Common myeloid progenitor, CD34-positive (primary cell): ENCODE data around the gene CD1E.
"Not testable (repeated sequence)": the region's sequence is repeated elsewhere in the genome, so short reads cannot be mapped to it uniquely, and the experiment has no call there.

ENCODE experiments used
- CTCF ChIA-PET: fragments of 350-600 bp; sonication (Branson Sonifier 250); formaldehyde crosslinking; loops from one replicate; lab custom pipeline; 2021; ENCODE audit warnings: antibody characterized with exemption; lab: Charles Lee
- POLR2A ChIA-PET: fragments of 350-600 bp; sonication (Branson Sonifier 250); formaldehyde crosslinking; loops from one replicate; lab custom pipeline; 2021; ENCODE audit warnings: antibody characterized with exemption; lab: Charles Lee
- DNase-seq, 3 donors: peaks; one replicate each; pipeline versions ENCODE4 v3.0.0 to v3.0.0-alpha.2; 2013
- H3K27ac ChIP-seq, 2 experiments: 1 replicate in 1 of 2; 2 replicates in 1 of 2; pipeline ENCODE4 v1.7.0; 2013; ENCODE audit warnings: inconsistent platforms in 2 of 2, low read length in 2 of 2, mild to moderate bottlenecking in 2 of 2, low read depth in 1 of 2, moderate library complexity in 1 of 2; ENCODE audit not compliant: severe bottlenecking in 2 of 2, insufficient read depth in 1 of 2, poor library complexity in 1 of 2
- H3K27me3 ChIP-seq, 5 experiments: replicated peaks in 2 of 5; 1 replicate in 3 of 5; 2 replicates in 2 of 5; pipeline versions ENCODE4 v1.6.1 to v1.7.0; 2013; ENCODE audit warnings: low read length in 4 of 5, mild to moderate bottlenecking in 2 of 5, moderate library complexity in 2 of 5, inconsistent platforms in 1 of 5; ENCODE audit not compliant: insufficient read depth in 5 of 5, control insufficient read depth in 4 of 5
- H3K36me3 ChIP-seq, 4 experiments: 1 replicate in 2 of 4; 2 replicates in 2 of 4; pipeline versions ENCODE4 v1.6.1 to v1.7.0; 2013; ENCODE audit warnings: low read length in 3 of 4, control low read depth in 1 of 4, mild to moderate bottlenecking in 1 of 4; ENCODE audit not compliant: control insufficient read depth in 4 of 4, insufficient read depth in 4 of 4
- H3K4me1 ChIP-seq, 4 experiments: 1 replicate in 3 of 4; 2 replicates in 1 of 4; pipeline versions ENCODE4 v1.6.1 to v1.7.1; 2013; ENCODE audit warnings: low read length in 3 of 4, mild to moderate bottlenecking in 3 of 4, control low read depth in 1 of 4, inconsistent platforms in 1 of 4, moderate library complexity in 1 of 4; ENCODE audit not compliant: control insufficient read depth in 4 of 4, insufficient read depth in 4 of 4; ENCODE audit errors: control extremely low read depth in 1 of 4
- H3K4me3 ChIP-seq, 7 experiments: 1 replicate in 4 of 7; 2 replicates in 3 of 7; pipeline versions ENCODE4 v1.5.1 to v1.7.0; 2013; ENCODE audit warnings: mild to moderate bottlenecking in 7 of 7, low read length in 6 of 7, moderate library complexity in 6 of 7, inconsistent platforms in 2 of 7, low read depth in 2 of 7, control low read depth in 1 of 7; ENCODE audit not compliant: insufficient read depth in 4 of 7, control insufficient read depth in 1 of 7; ENCODE audit errors: extremely low read depth in 1 of 7
- H3K9me3 ChIP-seq, 5 experiments: 1 replicate in 4 of 5; 2 replicates in 1 of 5; pipeline versions ENCODE4 v1.6.1 to v1.7.1; 2013; ENCODE audit warnings: low read length in 4 of 5, mild to moderate bottlenecking in 2 of 5, inconsistent platforms in 1 of 5, low read depth in 1 of 5, moderate library complexity in 1 of 5; ENCODE audit not compliant: control insufficient read depth in 4 of 5, insufficient read depth in 2 of 5; ENCODE audit errors: control extremely low read depth in 1 of 5
- WGBS: methylation state at CpG from one replicate; pipeline ENCODE4 v1.1.5; 2013; ENCODE audit not compliant: insufficient coverage; 5-methylcytosine and 5-hydroxymethylcytosine counted together

The CD1E gene

GRCh38 chr1:158334526-158335212, 19.0 kb upstream of the CD1E start:
- Histone ChIP-seq H3K27ac (no peak overlapping the region), H3K4me1 (peaks cover 0 to 13% (median 0%) of the 10 kb centered on the region in 4 experiments), H3K36me3 (no peaks in the 10 kb centered on the region), H3K9me3 (peaks cover 0 to 2% (median 0%) of the 10 kb centered on the region in 5 experiments), H3K27me3 (peaks cover 0 to 13% (median 3%) of the 10 kb centered on the region in 5 experiments), H3K4me3 (no peak overlapping the region)
- CTCF ChIA-PET, result interaction anchor here (0.8 kb wide), 1 partner anchor 18 kb away, joined by 3 read pairs; no protein-coding TSS in a partner anchor
- POLR2A ChIA-PET, result no interaction called here
- 50% methylated on average over 2 of the region's 2 CpGs for WGBS
- no peak for DNase-seq

GRCh38 chr1:158335213-158335532, 18.5 kb upstream of the CD1E start:
- CTCF ChIA-PET, result interaction anchor here (0.8 kb wide), 1 partner anchor 131 kb away, joined by 3 read pairs; no protein-coding TSS in a partner anchor

DNA sequence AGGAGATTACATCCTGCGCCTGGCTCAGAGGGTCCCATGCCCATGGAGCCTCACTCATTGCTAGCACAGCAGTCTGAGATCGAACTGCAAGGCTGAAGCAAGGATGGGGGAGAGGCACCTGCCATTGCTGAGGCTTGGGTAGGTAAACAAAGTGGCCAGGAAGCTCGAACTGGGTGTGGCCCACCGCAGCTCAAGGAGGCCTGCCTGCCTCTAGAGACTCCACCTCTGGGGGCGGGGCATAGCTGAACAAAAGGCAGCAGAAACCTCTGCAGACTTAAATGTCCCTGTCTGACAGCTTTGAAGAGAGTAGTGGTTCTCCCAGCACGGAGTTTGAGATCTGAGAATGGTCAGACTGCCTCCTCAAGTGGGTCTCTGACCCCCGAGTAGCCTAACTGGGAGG, 17.3 kb upstream of the CD1E start:
- H3K27me3 ChIP-seq, H3K27ac ChIP-seq, H3K36me3 ChIP-seq, POLR2A ChIA-PET, DNase-seq, H3K4me3 ChIP-seq, H3K9me3 ChIP-seq: not testable (repeated sequence)
- peaks cover 0 to 13% (median 0%) of the 10 kb centered on the region in 4 experiments for H3K4me1 ChIP-seq
- 74% methylated on average over 7 of the region's 7 CpGs for WGBS
- CTCF ChIA-PET, result interaction anchor here (1.1 kb wide), 1 partner anchor 218 kb away, joined by 3 read pairs; no protein-coding TSS in a partner anchor

More at GRCh38 chr1:158335213-158335532, 18.5 kb upstream of the CD1E start:
- H3K27ac ChIP-seq, result no peak overlapping the region
- no peaks in the 10 kb centered on the region for H3K36me3 ChIP-seq
- H3K9me3 ChIP-seq, result peaks cover 0 to 2% (median 0%) of the 10 kb centered on the region in 5 experiments
- peaks cover 0 to 13% (median 0%) of the 10 kb centered on the region in 4 experiments for H3K4me1 ChIP-seq
- POLR2A ChIA-PET, result no interaction called here
- no peak for DNase-seq
- H3K27me3 ChIP-seq, result peaks cover 0 to 12% (median 3%) of the 10 kb centered on the region in 5 experiments
- no peak overlapping the region for H3K4me3 ChIP-seq

- DNase-seq, H3K4me1 ChIP-seq, H3K27me3 ChIP-seq, H3K27ac ChIP-seq, H3K4me3 ChIP-seq, POLR2A ChIA-PET, H3K9me3 ChIP-seq, H3K36me3 ChIP-seq, CTCF ChIA-PET: not testable (repeated sequence)
- WGBS, result 98% methylated on average over 17 of the region's 24 CpGs
Observed at GRCh38 chr1:158348946-158349345, 4.7 kb upstream of the CD1E start.

- Histone ChIP-seq H3K27me3 (peaks cover 0 to 8% (median 0%) of the 10 kb centered on the region in 5 experiments), H3K4me1 (peaks cover 0 to 6% (median 1%) of the 10 kb centered on the region in 4 experiments), H3K9me3 (no peaks in the 10 kb centered on the region), H3K36me3 (no peaks in the 10 kb centered on the region), H3K4me3 (no peak overlapping the region), H3K27ac (no peak overlapping the region)
- WGBS, result 67% methylated on average over 1 of the region's 2 CpGs
- ChIA-PET CTCF (no interaction called here), POLR2A (no interaction called here)
- DNase-seq, result peak in 1 of 3 donors; percentile 4
Observed at GRCh38 chr1:158354255-158354654, 561 bp downstream of the CD1E start.

- CTCF ChIA-PET, result no interaction called here
- DNase-seq, result no peak
- no peaks in the 10 kb centered on the region for H3K9me3 ChIP-seq
- POLR2A ChIA-PET, result interaction anchor here (0.6 kb wide), 1 partner anchor 10 kb away, joined by 5 read pairs; no protein-coding TSS in a partner anchor
- H3K4me1 ChIP-seq, result peaks cover 0 to 6% (median 1%) of the 10 kb centered on the region in 4 experiments
- H3K4me3 ChIP-seq, result no peak overlapping the region
- H3K27me3 ChIP-seq, result peaks cover 0 to 8% (median 0%) of the 10 kb centered on the region in 5 experiments
- 99% methylated on average over 9 of the region's 10 CpGs for WGBS
- H3K27ac ChIP-seq, result no peak overlapping the region
- no peaks in the 10 kb centered on the region for H3K36me3 ChIP-seq
Observed at GRCh38 chr1:158355773-158356285, 2.1 kb downstream of the CD1E start.

GRCh38 chr1:158356616-158357015, 2.9 kb downstream of the CD1E start:
- H3K27ac ChIP-seq, result no peak overlapping the region
- CTCF ChIA-PET, result interaction anchor here (1.0 kb wide), 1 partner anchor 11 kb away, joined by 3 read pairs; no protein-coding TSS in a partner anchor
- no peaks in the 10 kb centered on the region for H3K36me3 ChIP-seq
- H3K4me1 ChIP-seq, result peaks cover 0 to 6% (median 1%) of the 10 kb centered on the region in 4 experiments
- POLR2A ChIA-PET, result no interaction called here
- no peaks in the 10 kb centered on the region for H3K9me3 ChIP-seq
- WGBS, result 100% methylated on average over 1 of the region's 3 CpGs
- H3K27me3 ChIP-seq, result peaks cover 0 to 8% (median 0%) of the 10 kb centered on the region in 5 experiments
- H3K4me3 ChIP-seq, result no peak overlapping the region
- DNase-seq, result no peak
